ENCODE measurements around the gene CLASP2. TPM values are rescaled to one million over a fixed set of nuclear protein-coding genes. Genes with fewer than 3 reads are reported as not detected.
"Not testable (repeated sequence)": the region's sequence is repeated elsewhere in the genome, so short reads cannot be mapped to it uniquely, and the experiment has no call there.

The CLASP2 gene
- polyA plus RNA-seq, 2 donors: 7.2 to 8.3 TPM

- not testable (repeated sequence) for H3K4me1 ChIP-seq (ENCODE audit: control insufficient read depth in 2 of 2, insufficient read depth in 2 of 2, low read length in 1 of 2); H3K36me3 ChIP-seq (ENCODE audit: control insufficient read depth in 2 of 2, insufficient read depth in 2 of 2, low read length in 1 of 2); H3K4me3 ChIP-seq (ENCODE audit: low read depth in 1 of 2, low read length in 2 of 2); H3K27me3 ChIP-seq (ENCODE audit: control insufficient read depth in 1 of 2, insufficient read depth in 2 of 2, low read length in 2 of 2); H3K27ac ChIP-seq (ENCODE audit: low read depth in 2 of 2, low read length in 1 of 2); H3K9me3 ChIP-seq (ENCODE audit: control insufficient read depth in 2 of 2, insufficient read depth in 1 of 2, low read depth in 1 of 2, low read length in 1 of 2)
- 95 to 96% methylated on average over 4 of the region's 4 CpGs for WGBS, 2 donors
These were observed 258.5 kb downstream of the CLASP2 start for GRCh38 chr3:33459577-33459976.

GRCh38 chr3:33458446-33458845, 259.6 kb downstream of the CLASP2 start:
- Histone ChIP-seq H3K4me3 (ENCODE audit: low read depth in 1 of 2, low read length in 2 of 2) (no peak overlapping the region), H3K27me3 (ENCODE audit: control insufficient read depth in 1 of 2, insufficient read depth in 2 of 2, low read length in 2 of 2) (no peaks in the 10 kb centered on the region), H3K27ac (ENCODE audit: low read depth in 2 of 2, low read length in 1 of 2) (no peak overlapping the region), H3K4me1 (ENCODE audit: control insufficient read depth in 2 of 2, insufficient read depth in 2 of 2, low read length in 1 of 2) (peaks cover 0 to under 1% of the 10 kb centered on the region in 2 donors), H3K36me3 (ENCODE audit: control insufficient read depth in 2 of 2, insufficient read depth in 2 of 2, low read length in 1 of 2) (no peaks in the 10 kb centered on the region), H3K9me3 (ENCODE audit: control insufficient read depth in 2 of 2, insufficient read depth in 1 of 2, low read depth in 1 of 2, low read length in 1 of 2) (peaks cover 0 to 8% of the 10 kb centered on the region in 2 donors)
- WGBS, 2 donors: 76 to 95% methylated on average over 3 of the region's 3 CpGs

GRCh38 chr3:33456756-33457155, 261.3 kb downstream of the CLASP2 start:
- Histone ChIP-seq H3K4me1 (ENCODE audit: control insufficient read depth in 2 of 2, insufficient read depth in 2 of 2, low read length in 1 of 2) (peaks cover 0 to 3% of the 10 kb centered on the region in 2 donors), H3K27me3 (ENCODE audit: control insufficient read depth in 1 of 2, insufficient read depth in 2 of 2, low read length in 2 of 2) (no peaks in the 10 kb centered on the region), H3K27ac (ENCODE audit: low read depth in 2 of 2, low read length in 1 of 2) (no peak overlapping the region), H3K9me3 (ENCODE audit: control insufficient read depth in 2 of 2, insufficient read depth in 1 of 2, low read depth in 1 of 2, low read length in 1 of 2) (peaks cover 0 to 8% of the 10 kb centered on the region in 2 donors), H3K36me3 (ENCODE audit: control insufficient read depth in 2 of 2, insufficient read depth in 2 of 2, low read length in 1 of 2) (no peaks in the 10 kb centered on the region), H3K4me3 (ENCODE audit: low read depth in 1 of 2, low read length in 2 of 2) (no peak overlapping the region)
- 66 to 74% methylated on average over 2 of the region's 2 CpGs for WGBS, 2 donors

GRCh38 chr3:33453331-33453761, 264.7 kb downstream of the CLASP2 start:
- Histone ChIP-seq H3K4me1 (ENCODE audit: control insufficient read depth in 2 of 2, insufficient read depth in 2 of 2, low read length in 1 of 2) (peaks cover 0 to 3% of the 10 kb centered on the region in 2 donors), H3K27me3 (ENCODE audit: control insufficient read depth in 1 of 2, insufficient read depth in 2 of 2, low read length in 2 of 2) (no peaks in the 10 kb centered on the region), H3K27ac (ENCODE audit: low read depth in 2 of 2, low read length in 1 of 2) (no peak overlapping the region), H3K4me3 (ENCODE audit: low read depth in 1 of 2, low read length in 2 of 2) (no peak overlapping the region), H3K36me3 (ENCODE audit: control insufficient read depth in 2 of 2, insufficient read depth in 2 of 2, low read length in 1 of 2) (no peaks in the 10 kb centered on the region), H3K9me3 (ENCODE audit: control insufficient read depth in 2 of 2, insufficient read depth in 1 of 2, low read depth in 1 of 2, low read length in 1 of 2) (peaks cover 0 to 4% of the 10 kb centered on the region in 2 donors)
- WGBS, 2 donors: 97% methylated on average over 19 of the region's 19 CpGs

GRCh38 chr3:33451994-33452393, 266.1 kb downstream of the CLASP2 start:
- WGBS, 2 donors: 88 to 92% methylated on average over 1 of the region's 1 CpG
- not testable (repeated sequence) for H3K36me3 ChIP-seq (ENCODE audit: control insufficient read depth in 2 of 2, insufficient read depth in 2 of 2, low read length in 1 of 2); H3K9me3 ChIP-seq (ENCODE audit: control insufficient read depth in 2 of 2, insufficient read depth in 1 of 2, low read depth in 1 of 2, low read length in 1 of 2); H3K4me1 ChIP-seq (ENCODE audit: control insufficient read depth in 2 of 2, insufficient read depth in 2 of 2, low read length in 1 of 2); H3K27ac ChIP-seq (ENCODE audit: low read depth in 2 of 2, low read length in 1 of 2); H3K4me3 ChIP-seq (ENCODE audit: low read depth in 1 of 2, low read length in 2 of 2); H3K27me3 ChIP-seq (ENCODE audit: control insufficient read depth in 1 of 2, insufficient read depth in 2 of 2, low read length in 2 of 2)

GRCh38 chr3:33447958-33448357, 270.1 kb downstream of the CLASP2 start:
- Histone ChIP-seq H3K9me3 (ENCODE audit: control insufficient read depth in 2 of 2, insufficient read depth in 1 of 2, low read depth in 1 of 2, low read length in 1 of 2) (no peaks in the 10 kb centered on the region), H3K27ac (ENCODE audit: low read depth in 2 of 2, low read length in 1 of 2) (no peak overlapping the region), H3K4me3 (ENCODE audit: low read depth in 1 of 2, low read length in 2 of 2) (no peak overlapping the region), H3K36me3 (ENCODE audit: control insufficient read depth in 2 of 2, insufficient read depth in 2 of 2, low read length in 1 of 2) (no peaks in the 10 kb centered on the region), H3K4me1 (ENCODE audit: control insufficient read depth in 2 of 2, insufficient read depth in 2 of 2, low read length in 1 of 2) (no peaks in the 10 kb centered on the region), H3K27me3 (ENCODE audit: control insufficient read depth in 1 of 2, insufficient read depth in 2 of 2, low read length in 2 of 2) (no peaks in the 10 kb centered on the region)
- 95 to 96% methylated on average over 15 of the region's 15 CpGs for WGBS, 2 donors

- H3K4me3 ChIP-seq (ENCODE audit: low read depth in 1 of 2, low read length in 2 of 2); H3K9me3 ChIP-seq (ENCODE audit: control insufficient read depth in 2 of 2, insufficient read depth in 1 of 2, low read depth in 1 of 2, low read length in 1 of 2); H3K4me1 ChIP-seq (ENCODE audit: control insufficient read depth in 2 of 2, insufficient read depth in 2 of 2, low read length in 1 of 2); H3K27ac ChIP-seq (ENCODE audit: low read depth in 2 of 2, low read length in 1 of 2); H3K36me3 ChIP-seq (ENCODE audit: control insufficient read depth in 2 of 2, insufficient read depth in 2 of 2, low read length in 1 of 2); H3K27me3 ChIP-seq (ENCODE audit: control insufficient read depth in 1 of 2, insufficient read depth in 2 of 2, low read length in 2 of 2): not testable (repeated sequence)
- WGBS, 2 donors: 83 to 85% methylated on average over 7 of the region's 7 CpGs
These were observed 270.8 kb downstream of the CLASP2 start for GRCh38 chr3:33447256-33447625.

Other genes starting within 250 kb of the CLASP2 start
- gene PDCD6IP, start 80.4 kb upstream of the CLASP2 start, polyA plus RNA-seq: 10 to 100 TPM; 54.0 to 88.6 TPM